Measurements from ENCODE around the gene TMEM242. TPM values are rescaled to one million over a fixed set of nuclear protein-coding genes. Genes with fewer than 3 reads are reported as not detected.

Gene TMEM242
- total and polyA plus RNA-seq, 2 donors (not counting 1 experiment from before 2014, with no cell fraction given): 6.3 to 24.1 TPM

GRCh38 chr6:157287923-157288322 lies 35.4 kb downstream of the TMEM242 start:
- Histone ChIP-seq H4K20me1 (ENCODE audit: control insufficient read depth, insufficient read depth, low read length, poor library complexity, severe bottlenecking) (no peaks in the 10 kb centered on the region), H2AFZ (ENCODE audit: insufficient read depth, low read depth, low read length, poor library complexity, severe bottlenecking) (no peak overlapping the region), H3K27ac (ENCODE audit: low read length in 2 of 2) (no peak overlapping the region), H3K4me1 (ENCODE audit: control insufficient read depth in 2 of 2, insufficient read depth in 2 of 2, low read length in 2 of 2) (no peaks in the 10 kb centered on the region), H3K36me3 (replicated peaks in 1 of 2; ENCODE audit: control extremely low read depth in 1 of 2, control insufficient read depth in 1 of 2, extremely low read depth in 1 of 2, insufficient read depth in 2 of 2, low read length in 1 of 2) (peaks cover 0 to 26% of the 10 kb centered on the region in 2 experiments), H3K27me3 (replicated peaks in 1 of 4; ENCODE audit: control extremely low read depth in 1 of 4, control insufficient read depth in 3 of 4, insufficient read depth in 4 of 4, low read length in 3 of 4) (no peaks in the 10 kb centered on the region), H3K9ac (ENCODE audit: low read length) (no peak overlapping the region), H3K9me3 (ENCODE audit: control extremely low read depth in 1 of 3, control insufficient read depth in 2 of 3, insufficient read depth in 1 of 3, low read length in 2 of 3) (no peaks in the 10 kb centered on the region), H3K4me2 (replicated peaks; ENCODE audit: low read depth, low read length, poor library complexity, severe bottlenecking) (no peak overlapping the region), H3K79me2 (ENCODE audit: control insufficient read depth, insufficient read depth, low read length) (no peaks in the 10 kb centered on the region), H3K4me3 (ENCODE audit: control extremely low read depth in 1 of 5, extremely low read depth in 1 of 5, insufficient read depth in 1 of 5, low read depth in 2 of 5, low read length in 4 of 5) (no peak overlapping the region)
- peaks cover 2% of the 10 kb centered on the region for H3K4me1 Mint-ChIP-seq
- no peak overlapping the region for H3K4me3 Mint-ChIP-seq
- intact Hi-C loops (cut with micrococcal nuclease): no loop called here
- 100% methylated on average over 2 of the region's 7 CpGs for WGBS (ENCODE audit: insufficient coverage)
- DNase-seq (no peak), ATAC-seq (ENCODE audit: low read depth) (no peak)
- H3K27ac Mint-ChIP-seq: no peak overlapping the region
- no peaks in the 10 kb centered on the region for H3K9me3 Mint-ChIP-seq (ENCODE audit: insufficient read depth)
- ChIA-PET CTCF (no interaction called here), POLR2A (interaction anchor here (0.6 kb wide), 1 partner anchor 16 kb away, joined by 4 read pairs; no protein-coding TSS in a partner anchor)
- TF ChIP-seq CTCF (IDR thresholded peaks at IDR 0.05) (no peak), EZH2 (IDR thresholded peaks at IDR 0.05; ENCODE audit: borderline replicate concordance, insufficient read depth, low read depth, low read length, poor library complexity, severe bottlenecking) (no peak)
- no peaks in the 10 kb centered on the region for H3K27me3 Mint-ChIP-seq

- Mint-ChIP-seq H3K9me3 (ENCODE audit: insufficient read depth) (no peaks in the 10 kb centered on the region), H3K27ac (no peak overlapping the region), H3K4me3 (no peak overlapping the region), H3K4me1 (peaks cover 2% of the 10 kb centered on the region), H3K27me3 (no peaks in the 10 kb centered on the region)
- Histone ChIP-seq H3K36me3 (replicated peaks in 1 of 2; ENCODE audit: control extremely low read depth in 1 of 2, control insufficient read depth in 1 of 2, extremely low read depth in 1 of 2, insufficient read depth in 2 of 2, low read length in 1 of 2) (peaks cover 0 to 26% of the 10 kb centered on the region in 2 experiments), H3K4me3 (ENCODE audit: control extremely low read depth in 1 of 5, extremely low read depth in 1 of 5, insufficient read depth in 1 of 5, low read depth in 2 of 5, low read length in 4 of 5) (no peak overlapping the region), H3K79me2 (ENCODE audit: control insufficient read depth, insufficient read depth, low read length) (no peaks in the 10 kb centered on the region), H3K27me3 (replicated peaks in 1 of 4; ENCODE audit: control extremely low read depth in 1 of 4, control insufficient read depth in 3 of 4, insufficient read depth in 4 of 4, low read length in 3 of 4) (no peaks in the 10 kb centered on the region), H3K4me2 (replicated peaks; ENCODE audit: low read depth, low read length, poor library complexity, severe bottlenecking) (no peak overlapping the region), H3K4me1 (ENCODE audit: control insufficient read depth in 2 of 2, insufficient read depth in 2 of 2, low read length in 2 of 2) (no peaks in the 10 kb centered on the region), H3K27ac (ENCODE audit: low read length in 2 of 2) (no peak overlapping the region), H3K9me3 (ENCODE audit: control extremely low read depth in 1 of 3, control insufficient read depth in 2 of 3, insufficient read depth in 1 of 3, low read length in 2 of 3) (no peaks in the 10 kb centered on the region), H2AFZ (ENCODE audit: insufficient read depth, low read depth, low read length, poor library complexity, severe bottlenecking) (no peak overlapping the region), H4K20me1 (ENCODE audit: control insufficient read depth, insufficient read depth, low read length, poor library complexity, severe bottlenecking) (no peaks in the 10 kb centered on the region), H3K9ac (ENCODE audit: low read length) (no peak overlapping the region)
- DNase-seq (no peak), ATAC-seq (ENCODE audit: low read depth) (no peak)
- TF ChIP-seq CTCF (IDR thresholded peaks at IDR 0.05) (no peak), EZH2 (IDR thresholded peaks at IDR 0.05; ENCODE audit: borderline replicate concordance, insufficient read depth, low read depth, low read length, poor library complexity, severe bottlenecking) (no peak)
- 92% methylated on average over 6 of the region's 10 CpGs for WGBS (ENCODE audit: insufficient coverage)
- POLR2A ChIA-PET: no interaction called here
- CTCF ChIA-PET: no interaction called here
- intact Hi-C loops (cut with micrococcal nuclease): no loop called here
Measured at GRCh38 chr6:157287247-157287850, 36.0 kb downstream of the TMEM242 start.
